ENCODE data around the gene MIER2. TPM values are rescaled to one million over a fixed set of nuclear protein-coding genes. Genes with fewer than 3 reads are reported as not detected.

Gene MIER2
- total RNA-seq, 1 experiment from 2014 or later = 40.1 TPM

DNA sequence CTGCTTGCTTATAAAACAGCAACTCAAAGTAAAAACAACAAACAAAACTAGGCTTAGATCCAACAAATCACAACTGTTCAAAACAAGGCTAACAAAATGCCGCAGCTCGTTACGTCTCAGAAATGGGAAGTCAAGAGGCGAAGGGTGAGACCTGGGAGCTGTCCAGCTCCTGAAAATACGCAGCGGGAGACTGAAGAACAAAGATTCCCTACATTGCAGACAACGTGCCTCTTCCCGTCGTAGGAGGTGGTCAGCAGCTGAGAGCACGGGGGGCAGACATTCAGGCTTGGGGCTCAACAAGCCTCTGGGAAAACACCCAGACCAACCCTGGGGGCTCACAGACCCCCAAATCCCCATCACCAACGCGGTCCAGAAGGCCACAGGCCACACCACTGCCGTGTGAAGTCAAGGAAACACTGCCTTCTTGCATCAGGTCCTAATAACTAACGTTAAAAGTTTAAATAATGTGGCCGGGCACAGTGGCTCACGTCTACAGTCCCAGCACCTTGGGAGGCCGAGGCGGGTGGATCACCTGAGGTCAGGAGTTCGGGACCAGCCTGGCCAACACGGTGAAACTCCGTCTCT lies 66.9 kb downstream of the MIER2 start:
- H3K4me1 ChIP-seq = no peaks in the 10 kb centered on the region
- DNase-seq = no peak
- Mint-ChIP-seq H3K27me3 (ENCODE audit: insufficient read depth, unreplicated experiment) (no peaks in the 10 kb centered on the region), H3K36me3 (ENCODE audit: insufficient read depth, unreplicated experiment) (peaks cover 4% of the 10 kb centered on the region), H3K9me3 (ENCODE audit: unreplicated experiment) (no peaks in the 10 kb centered on the region), H3K27ac (ENCODE audit: unreplicated experiment) (no peak overlapping the region), H3K4me3 (ENCODE audit: unreplicated experiment) (no peak overlapping the region), H3K4me1 (ENCODE audit: low read depth, unreplicated experiment) (no peaks in the 10 kb centered on the region)
- H3K27me3 ChIP-seq (replicated peaks; ENCODE audit: control insufficient read depth, insufficient read depth, low read length) = no peaks in the 10 kb centered on the region
- H3K9me3 ChIP-seq = no peaks in the 10 kb centered on the region
- ChIA-PET CTCF (no interaction called here), POLR2A (no interaction called here)
- TF ChIP-seq, protein P1, sequence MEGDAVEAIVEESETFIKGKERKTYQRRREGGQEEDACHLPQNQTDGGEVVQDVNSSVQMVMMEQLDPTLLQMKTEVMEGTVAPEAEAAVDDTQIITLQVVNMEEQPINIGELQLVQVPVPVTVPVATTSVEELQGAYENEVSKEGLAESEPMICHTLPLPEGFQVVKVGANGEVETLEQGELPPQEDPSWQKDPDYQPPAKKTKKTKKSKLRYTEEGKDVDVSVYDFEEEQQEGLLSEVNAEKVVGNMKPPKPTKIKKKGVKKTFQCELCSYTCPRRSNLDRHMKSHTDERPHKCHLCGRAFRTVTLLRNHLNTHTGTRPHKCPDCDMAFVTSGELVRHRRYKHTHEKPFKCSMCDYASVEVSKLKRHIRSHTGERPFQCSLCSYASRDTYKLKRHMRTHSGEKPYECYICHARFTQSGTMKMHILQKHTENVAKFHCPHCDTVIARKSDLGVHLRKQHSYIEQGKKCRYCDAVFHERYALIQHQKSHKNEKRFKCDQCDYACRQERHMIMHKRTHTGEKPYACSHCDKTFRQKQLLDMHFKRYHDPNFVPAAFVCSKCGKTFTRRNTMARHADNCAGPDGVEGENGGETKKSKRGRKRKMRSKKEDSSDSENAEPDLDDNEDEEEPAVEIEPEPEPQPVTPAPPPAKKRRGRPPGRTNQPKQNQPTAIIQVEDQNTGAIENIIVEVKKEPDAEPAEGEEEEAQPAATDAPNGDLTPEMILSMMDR (IDR thresholded peaks at IDR 0.05; ENCODE audit: insufficient read depth in 1 of 2, low read depth in 1 of 2, low read length in 1 of 2, severe bottlenecking in 1 of 2, unreplicated experiment in 1 of 2) = no peak
- H3K4me3 ChIP-seq (ENCODE audit: low read depth, low read length) = no peak overlapping the region
- no TSS peak for BruUV-seq (replicated peaks)
- intact Hi-C loops (cut with micrococcal nuclease; ENCODE audit: unreplicated experiment) = no loop called here
- H3K36me3 ChIP-seq (ENCODE audit: control insufficient read depth, insufficient read depth, low read length) = no peaks in the 10 kb centered on the region

DNA sequence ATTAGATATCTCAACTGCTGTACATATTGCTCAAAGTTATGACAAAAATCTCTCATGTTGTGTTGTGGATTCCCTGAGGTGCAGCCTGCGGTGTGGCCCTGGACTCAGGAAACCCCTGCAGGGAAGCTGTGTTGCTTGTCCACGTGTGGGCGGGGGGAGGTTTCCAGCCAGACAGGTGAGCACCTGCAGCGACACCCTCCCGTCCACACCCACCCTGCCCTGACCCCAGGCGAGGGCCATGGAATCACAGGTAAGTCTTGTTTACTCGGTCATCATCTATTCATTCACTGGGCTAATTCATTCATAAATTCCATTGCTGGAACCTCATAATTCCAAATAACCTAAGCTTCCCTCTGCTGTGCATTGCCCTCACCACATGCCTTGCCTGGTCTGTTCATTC lies 67.5 kb downstream of the MIER2 start:
- Mint-ChIP-seq H3K36me3 (ENCODE audit: insufficient read depth, unreplicated experiment) (peaks cover 4% of the 10 kb centered on the region), H3K27ac (ENCODE audit: unreplicated experiment) (no peak overlapping the region), H3K4me1 (ENCODE audit: low read depth, unreplicated experiment) (no peaks in the 10 kb centered on the region), H3K27me3 (ENCODE audit: insufficient read depth, unreplicated experiment) (peaks cover under 1% of the 10 kb centered on the region), H3K4me3 (ENCODE audit: unreplicated experiment) (no peak overlapping the region), H3K9me3 (ENCODE audit: unreplicated experiment) (no peaks in the 10 kb centered on the region)
- H3K9me3 ChIP-seq = no peaks in the 10 kb centered on the region
- H3K4me3 ChIP-seq (ENCODE audit: low read depth, low read length) = no peak overlapping the region
- CTCF ChIA-PET = no interaction called here
- TF ChIP-seq, protein P1 (IDR thresholded peaks at IDR 0.05; ENCODE audit: insufficient read depth in 1 of 2, low read depth in 1 of 2, low read length in 1 of 2, severe bottlenecking in 1 of 2, unreplicated experiment in 1 of 2) = no peak
- no peaks in the 10 kb centered on the region for H3K36me3 ChIP-seq (ENCODE audit: control insufficient read depth, insufficient read depth, low read length)
- BruUV-seq (replicated peaks) = no TSS peak
- intact Hi-C loops (cut with micrococcal nuclease; ENCODE audit: unreplicated experiment) = no loop called here
- no peaks in the 10 kb centered on the region for H3K4me1 ChIP-seq
- POLR2A ChIA-PET = no interaction called here
- no peaks in the 10 kb centered on the region for H3K27me3 ChIP-seq (replicated peaks; ENCODE audit: control insufficient read depth, insufficient read depth, low read length)
- no peak for DNase-seq

DNA sequence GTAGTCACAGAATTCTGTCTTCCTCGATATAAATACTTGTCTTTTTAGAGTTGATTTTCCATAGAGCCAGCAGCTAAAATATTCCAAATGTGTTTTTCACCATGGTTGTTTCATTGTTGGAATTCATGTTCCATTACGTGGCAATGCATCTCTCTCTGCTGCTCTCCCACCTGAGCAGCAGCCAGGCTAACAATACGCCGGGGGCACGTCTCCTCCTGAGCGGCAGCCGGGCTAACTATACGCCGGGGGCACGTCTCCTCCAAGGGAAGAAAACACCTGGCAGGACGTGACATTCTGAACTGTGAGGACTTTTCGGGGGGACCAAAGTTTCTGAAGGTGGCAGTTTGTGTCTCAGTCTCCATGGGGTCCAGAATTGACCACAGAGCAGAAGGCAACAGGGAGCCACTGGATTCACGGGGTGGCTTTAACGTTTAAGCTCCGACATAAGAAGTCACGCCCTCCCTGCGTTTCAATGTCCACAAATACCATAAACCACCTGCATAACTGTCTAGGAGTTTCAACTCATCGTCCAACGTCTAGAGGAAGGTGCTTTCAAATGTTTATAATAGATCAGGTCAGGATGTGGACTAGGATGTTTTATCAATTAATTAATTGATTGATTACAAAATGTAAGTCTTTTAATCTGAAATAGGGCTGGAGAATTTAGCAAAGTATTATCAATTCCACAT lies 68.5 kb downstream of the MIER2 start:
- intact Hi-C loops (cut with micrococcal nuclease; ENCODE audit: unreplicated experiment) = no loop called here
- Histone ChIP-seq H3K36me3 (ENCODE audit: control insufficient read depth, insufficient read depth, low read length) (no peaks in the 10 kb centered on the region), H3K27me3 (replicated peaks; ENCODE audit: control insufficient read depth, insufficient read depth, low read length) (no peaks in the 10 kb centered on the region), H3K4me1 (no peaks in the 10 kb centered on the region), H3K9me3 (no peaks in the 10 kb centered on the region), H3K4me3 (ENCODE audit: low read depth, low read length) (no peak overlapping the region)
- no peaks in the 10 kb centered on the region for H3K9me3 Mint-ChIP-seq (ENCODE audit: unreplicated experiment)
- POLR2A ChIA-PET = no interaction called here
- CTCF ChIA-PET = no interaction called here
- H3K4me1 Mint-ChIP-seq (ENCODE audit: low read depth, unreplicated experiment) = no peaks in the 10 kb centered on the region
- peaks cover 3% of the 10 kb centered on the region for H3K27me3 Mint-ChIP-seq (ENCODE audit: insufficient read depth, unreplicated experiment)
- H3K36me3 Mint-ChIP-seq (ENCODE audit: insufficient read depth, unreplicated experiment) = peaks cover 1% of the 10 kb centered on the region
- BruUV-seq (replicated peaks) = no TSS peak
- no peak for DNase-seq
- no peak overlapping the region for H3K4me3 Mint-ChIP-seq (ENCODE audit: unreplicated experiment)
- no peak overlapping the region for H3K27ac Mint-ChIP-seq (ENCODE audit: unreplicated experiment)
- TF ChIP-seq, protein P1 (IDR thresholded peaks at IDR 0.05; ENCODE audit: insufficient read depth in 1 of 2, low read depth in 1 of 2, low read length in 1 of 2, severe bottlenecking in 1 of 2, unreplicated experiment in 1 of 2) = no peak

Data from Caco-2 (cell line).